Esophagus muscularis mucosa (tissue), 4 donors: ENCODE data around the gene PADI4. TPM values are rescaled to one million over a fixed set of nuclear protein-coding genes. Genes with fewer than 3 reads are reported as not detected.

Experiments
- DNase-seq: peaks from one replicate; pipeline ENCODE4 v3.0.0-alpha.2; 2017; ENCODE audit errors: extremely low spot score
- H3K27ac ChIP-seq, 4 donors: fragments of 200-600 bp; sonication (generic); replicated peaks in 1 of 4; 1 replicate in 3 of 4; 2 replicates in 1 of 4; pipeline ENCODE4 v1.5.1; 2016 to 2019; ENCODE audit warnings: mild to moderate bottlenecking in 1 of 4
- H3K27me3 ChIP-seq, 4 donors: fragments of 200-600 bp; sonication (generic); one replicate each; pipeline versions ENCODE4 v1.5.1 to v1.6.0; 2016 to 2019
- H3K36me3 ChIP-seq, 4 donors: fragments of 200-600 bp; sonication (generic); one replicate each; pipeline ENCODE4 v1.5.1; 2016 to 2019
- H3K4me1 ChIP-seq, 4 donors: fragments of 200-600 bp; sonication (generic); one replicate each; pipeline ENCODE4 v1.5.1; 2016 to 2019
- H3K4me3 ChIP-seq, 4 donors: fragments of 200-600 bp; sonication (generic); 1 replicate in 2 of 4; 2 replicates in 2 of 4; pipeline ENCODE4 v1.5.1; 2016 to 2019; ENCODE audit warnings: mild to moderate bottlenecking in 4 of 4, moderate library complexity in 1 of 4
- H3K9me3 ChIP-seq, 4 donors: fragments of 200-600 bp; sonication (generic); 1 replicate in 3 of 4; 2 replicates in 1 of 4; pipeline ENCODE4 v1.5.1; 2016 to 2019
- EP300 ChIP-seq: sonication (generic); formaldehyde crosslinking; IDR thresholded peaks from one replicate; pipeline ENCODE4 v1.6.1; 2017; ENCODE audit warnings: antibody characterized with exemption
- POLR2A ChIP-seq: fragments of 450-650 bp; IDR thresholded peaks from one replicate; pipeline ENCODE4 v1.6.1; 2017; ENCODE audit warnings: antibody characterized with exemption, moderate library complexity, mild to moderate bottlenecking, low read depth
- POLR2AphosphoS5 ChIP-seq, 2 donors: sonication (generic); formaldehyde crosslinking; IDR thresholded peaks; one replicate each; pipeline ENCODE4 v1.6.1; 2017; ENCODE audit warnings: antibody characterized with exemption in 2 of 2
- WGBS: methylation state at CpG from one replicate; pipeline ENCODE4 v1.1.5; 2018; 5-methylcytosine and 5-hydroxymethylcytosine counted together
- intact Hi-C: fragments of 100-400 bp; cut with DNase I; formaldehyde crosslinking; loops from one replicate; pipeline ENCODE4 v1.15.1; 2023
- total RNA-seq, 4 donors: library from RNA; depleted of rRNA; stranded (reverse); fragments of >200 nt; gene quantifications; one replicate each; pipeline versions ENCODE4 v1.1.0 to v1.2.1, GENCODE V29; 2016
- TF ChIP-seq, protein P1 (sequence below), 3 experiments: fragments of 200-600 bp in 2 of 3; fragments of 450-650 bp in 1 of 3; sonication (generic) in 2 of 3; IDR thresholded peaks; one replicate each; pipeline ENCODE4 v1.5.1; 2017 to 2019; ENCODE audit warnings: antibody characterized with exemption in 3 of 3, mild to moderate bottlenecking in 2 of 3, moderate library complexity in 1 of 3

PADI4 gene
- total RNA-seq, 4 donors from 2014 or later: 5.6 TPM; not detected in 3

DNA sequence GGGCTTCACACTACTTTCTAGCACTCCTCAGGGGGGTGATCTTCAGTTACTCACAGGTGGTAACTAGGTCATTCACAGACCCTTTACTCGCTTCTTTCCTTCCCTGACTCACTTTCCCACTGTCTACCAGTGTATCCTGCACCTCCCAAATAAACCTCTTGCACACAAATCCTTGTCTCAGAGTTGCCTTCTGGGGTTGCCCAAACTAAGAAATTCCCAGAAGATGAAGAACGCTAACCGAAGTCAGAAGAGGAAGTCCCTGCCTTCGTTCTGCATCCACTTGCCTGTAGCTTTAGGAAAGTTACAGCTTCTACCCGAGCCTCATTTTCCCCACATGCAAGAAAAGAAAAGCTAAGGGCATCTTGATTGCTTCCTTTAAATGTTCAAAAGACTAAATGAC lies 11.9 kb upstream of the PADI4 start:
- Histone ChIP-seq H3K4me1 (no peaks in the 10 kb centered on the region), H3K27ac (no peak overlapping the region), H3K36me3 (no peaks in the 10 kb centered on the region), H3K4me3 (no peak overlapping the region), H3K27me3 (peaks cover 0 to 31% (median 0%) of the 10 kb centered on the region in 4 donors), H3K9me3 (peaks cover 0 to 3% (median 0%) of the 10 kb centered on the region in 4 donors)
- TF ChIP-seq, protein P1, sequence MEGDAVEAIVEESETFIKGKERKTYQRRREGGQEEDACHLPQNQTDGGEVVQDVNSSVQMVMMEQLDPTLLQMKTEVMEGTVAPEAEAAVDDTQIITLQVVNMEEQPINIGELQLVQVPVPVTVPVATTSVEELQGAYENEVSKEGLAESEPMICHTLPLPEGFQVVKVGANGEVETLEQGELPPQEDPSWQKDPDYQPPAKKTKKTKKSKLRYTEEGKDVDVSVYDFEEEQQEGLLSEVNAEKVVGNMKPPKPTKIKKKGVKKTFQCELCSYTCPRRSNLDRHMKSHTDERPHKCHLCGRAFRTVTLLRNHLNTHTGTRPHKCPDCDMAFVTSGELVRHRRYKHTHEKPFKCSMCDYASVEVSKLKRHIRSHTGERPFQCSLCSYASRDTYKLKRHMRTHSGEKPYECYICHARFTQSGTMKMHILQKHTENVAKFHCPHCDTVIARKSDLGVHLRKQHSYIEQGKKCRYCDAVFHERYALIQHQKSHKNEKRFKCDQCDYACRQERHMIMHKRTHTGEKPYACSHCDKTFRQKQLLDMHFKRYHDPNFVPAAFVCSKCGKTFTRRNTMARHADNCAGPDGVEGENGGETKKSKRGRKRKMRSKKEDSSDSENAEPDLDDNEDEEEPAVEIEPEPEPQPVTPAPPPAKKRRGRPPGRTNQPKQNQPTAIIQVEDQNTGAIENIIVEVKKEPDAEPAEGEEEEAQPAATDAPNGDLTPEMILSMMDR (IDR thresholded peaks at IDR 0.05): no peak
- TF ChIP-seq POLR2A (no peak), EP300 (no peak)
- WGBS: 80% methylated on average over 5 of the region's 5 CpGs
- DNase-seq: no peak
- intact Hi-C loops: no loop called here

DNA sequence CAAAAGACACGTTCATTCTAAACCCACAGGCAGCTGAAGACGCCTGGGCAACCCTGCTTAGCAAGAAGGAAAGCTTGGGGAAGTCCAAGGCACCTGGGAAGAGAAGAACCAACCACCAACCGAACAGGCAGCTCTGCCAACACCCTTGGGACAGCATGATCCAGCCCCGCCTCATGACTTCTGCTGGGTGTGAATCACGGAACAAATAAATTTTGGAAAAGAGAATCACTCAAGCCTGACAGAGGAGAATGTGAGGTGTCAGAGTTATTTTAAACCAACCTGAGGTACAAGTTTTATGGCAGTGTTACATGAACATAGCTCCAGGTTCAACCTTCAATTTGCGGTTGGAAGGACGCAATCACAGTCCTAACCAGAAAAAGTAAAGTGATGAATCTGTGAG lies 10.0 kb upstream of the PADI4 start:
- TF ChIP-seq EP300: no peak
- no peak for TF ChIP-seq POLR2AphosphoS5 (IDR thresholded peaks at IDR 0.05)
- no peak for TF ChIP-seq POLR2A
- TF ChIP-seq, protein P1 (IDR thresholded peaks at IDR 0.05): no peak
- no peak overlapping the region for H3K4me3 ChIP-seq
- H3K36me3 ChIP-seq: no peaks in the 10 kb centered on the region
- no peak overlapping the region for H3K27ac ChIP-seq
- H3K9me3 ChIP-seq: peaks cover 0 to 20% (median 12%) of the 10 kb centered on the region in 4 donors
- intact Hi-C loops: no loop called here
- H3K4me1 ChIP-seq: no peaks in the 10 kb centered on the region
- peaks cover 0 to 30% (median 0%) of the 10 kb centered on the region in 4 donors for H3K27me3 ChIP-seq
- DNase-seq: no peak
- 84% methylated on average over 7 of the region's 7 CpGs for WGBS

DNA sequence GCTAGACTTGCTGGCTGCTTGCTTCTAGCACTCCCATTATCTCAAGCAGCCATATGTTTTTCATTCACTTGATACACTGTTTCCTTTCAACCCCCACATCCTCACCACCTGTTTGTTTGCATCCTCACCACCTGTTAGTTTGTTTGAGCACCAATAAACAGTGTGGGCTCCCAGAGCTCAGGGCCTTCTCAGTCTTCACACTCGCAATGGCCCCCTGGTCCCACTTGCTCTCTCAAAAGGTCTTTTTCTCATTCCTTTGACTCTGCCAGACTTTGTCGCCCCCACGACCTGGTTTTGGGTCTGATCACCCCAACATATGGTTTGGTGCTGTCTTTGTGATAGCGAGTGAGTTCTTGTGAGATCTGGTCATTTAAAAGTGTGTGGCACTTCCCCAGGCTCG lies 6.2 kb upstream of the PADI4 start:
- H3K4me3 ChIP-seq: no peak overlapping the region
- intact Hi-C loops: no loop called here
- no peak overlapping the region for H3K27ac ChIP-seq
- H3K4me1 ChIP-seq: no peaks in the 10 kb centered on the region
- no peak for DNase-seq
- 89% methylated on average over 5 of the region's 5 CpGs for WGBS
- no peaks in the 10 kb centered on the region for H3K36me3 ChIP-seq
- peaks cover 0 to 2% (median 0%) of the 10 kb centered on the region in 4 donors for H3K27me3 ChIP-seq
- TF ChIP-seq, protein P1 (IDR thresholded peaks at IDR 0.05): no peak
- TF ChIP-seq EP300: no peak
- TF ChIP-seq POLR2A: no peak
- no peak for TF ChIP-seq POLR2AphosphoS5 (IDR thresholded peaks at IDR 0.05)
- H3K9me3 ChIP-seq: peaks cover 0 to 20% (median 12%) of the 10 kb centered on the region in 4 donors

DNA sequence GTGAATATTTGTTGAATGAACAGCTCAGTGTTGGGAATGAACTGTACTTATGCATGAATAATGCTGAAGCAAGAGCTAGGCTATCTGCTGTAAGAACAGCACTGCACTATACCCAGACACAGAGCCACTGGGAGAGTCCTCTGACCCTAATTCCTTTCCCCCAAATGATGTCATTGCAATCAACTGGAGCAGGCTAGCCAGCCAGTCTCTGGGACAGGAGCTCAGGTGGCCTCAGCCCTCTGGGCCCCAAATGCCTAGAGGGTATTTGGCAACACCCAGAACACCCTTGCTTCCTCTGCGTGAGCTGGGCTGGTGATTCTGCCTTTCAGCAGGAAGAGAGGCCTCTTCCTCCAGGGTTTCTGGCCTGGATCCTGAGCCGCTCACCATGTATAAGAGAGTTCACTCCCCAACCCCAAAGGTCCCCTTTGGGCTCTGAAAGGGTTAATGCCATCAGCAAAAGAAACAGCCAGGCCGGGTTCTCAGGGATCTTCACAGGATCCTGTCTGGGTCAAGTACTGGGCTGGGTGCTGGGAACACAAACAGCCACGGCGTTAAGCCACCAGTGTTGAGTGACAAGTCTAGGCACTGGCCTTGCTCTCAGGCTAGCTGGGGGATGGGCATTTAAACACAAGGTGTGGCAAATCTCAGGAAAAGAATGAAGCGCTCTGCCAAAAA lies 3.7 kb upstream of the PADI4 start:
- Histone ChIP-seq H3K36me3 (no peaks in the 10 kb centered on the region), H3K27ac (no peak overlapping the region), H3K4me1 (no peaks in the 10 kb centered on the region), H3K9me3 (peaks cover 0 to 20% (median 12%) of the 10 kb centered on the region in 4 donors), H3K27me3 (peaks cover 0 to 26% (median 0%) of the 10 kb centered on the region in 4 donors), H3K4me3 (no peak overlapping the region)
- WGBS: 24% methylated on average over 3 of the region's 6 CpGs
- TF ChIP-seq POLR2AphosphoS5 (IDR thresholded peaks at IDR 0.05): no peak
- TF ChIP-seq EP300: no peak
- TF ChIP-seq POLR2A: no peak
- TF ChIP-seq, protein P1 (IDR thresholded peaks at IDR 0.05): no peak
- DNase-seq: no peak
- intact Hi-C loops: no loop called here

- H3K4me3 ChIP-seq: no peak overlapping the region
- H3K4me1 ChIP-seq: no peaks in the 10 kb centered on the region
- H3K27ac ChIP-seq: no peak overlapping the region
- no peak for DNase-seq
- WGBS: 47% methylated on average over 6 of the region's 6 CpGs
- H3K36me3 ChIP-seq: no peaks in the 10 kb centered on the region
- peaks cover 0 to 31% (median 0%) of the 10 kb centered on the region in 4 donors for H3K27me3 ChIP-seq
- TF ChIP-seq EP300 (no peak), POLR2AphosphoS5 (IDR thresholded peaks at IDR 0.05) (no peak), POLR2A (no peak)
- TF ChIP-seq, protein P1 (IDR thresholded peaks at IDR 0.05): no peak
- peaks cover 0 to 20% (median 12%) of the 10 kb centered on the region in 4 donors for H3K9me3 ChIP-seq
- intact Hi-C loops: no loop called here
These were observed 3.2 kb upstream of the PADI4 start for GRCh38 chr1:17304826-17305175.
